ENCODE data around the gene TBC1D9. TPM values are rescaled to one million over a fixed set of nuclear protein-coding genes. Genes with fewer than 3 reads are reported as not detected.

Gene TBC1D9
- total and polyA plus RNA-seq, 2 donors (not counting 1 experiment from before 2014, with no cell fraction given): 48.9 to 235 TPM

DNA sequence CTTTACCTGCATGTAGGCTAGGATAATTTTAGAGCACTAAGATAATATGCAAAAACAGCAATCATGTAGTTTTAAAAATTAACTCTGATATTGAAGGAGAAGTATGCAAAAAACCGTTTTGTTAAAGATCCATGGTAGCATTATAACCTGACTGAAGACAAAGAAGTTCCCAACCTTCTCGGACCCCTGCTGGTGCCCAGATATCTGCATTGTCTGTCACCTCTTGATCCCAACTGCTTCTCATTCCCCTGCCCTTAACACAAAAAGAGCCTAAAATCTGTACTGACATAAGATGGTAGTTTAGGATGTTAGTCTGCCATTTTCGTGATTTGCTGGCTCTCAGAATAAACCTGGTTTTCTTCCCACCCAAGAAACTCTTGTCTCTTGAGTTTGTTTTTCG lies 125.9 kb downstream of the TBC1D9 start:
- H3K36me3 ChIP-seq (replicated peaks in 1 of 2; ENCODE audit: control extremely low read depth in 1 of 2, control insufficient read depth in 1 of 2, extremely low read depth in 1 of 2, insufficient read depth in 2 of 2, low read length in 1 of 2): peaks cover 17 to 75% of the 10 kb centered on the region in 2 experiments
- Mint-ChIP-seq H3K4me3 (no peak overlapping the region), H3K9me3 (ENCODE audit: insufficient read depth) (no peaks in the 10 kb centered on the region), H3K27ac (no peak overlapping the region), H3K27me3 (no peaks in the 10 kb centered on the region), H3K4me1 (no peaks in the 10 kb centered on the region)
- no peak overlapping the region for H2AFZ ChIP-seq (ENCODE audit: insufficient read depth, low read depth, low read length, poor library complexity, severe bottlenecking)
- ChIA-PET POLR2A (no interaction called here), CTCF (no interaction called here)
- no CpG with 5 or more reads among the region's 4 CpGs for WGBS (ENCODE audit: insufficient coverage)
- H4K20me1 ChIP-seq (ENCODE audit: control insufficient read depth, insufficient read depth, low read length, poor library complexity, severe bottlenecking): no peaks in the 10 kb centered on the region
- no peaks in the 10 kb centered on the region for H3K79me2 ChIP-seq (ENCODE audit: control insufficient read depth, insufficient read depth, low read length)
- H3K4me3 ChIP-seq (ENCODE audit: control extremely low read depth in 1 of 5, extremely low read depth in 1 of 5, insufficient read depth in 1 of 5, low read depth in 2 of 5, low read length in 4 of 5): no peak overlapping the region
- TF ChIP-seq EZH2 (IDR thresholded peaks at IDR 0.05; ENCODE audit: borderline replicate concordance, insufficient read depth, low read depth, low read length, poor library complexity, severe bottlenecking): no peak
- TF ChIP-seq, protein P1, sequence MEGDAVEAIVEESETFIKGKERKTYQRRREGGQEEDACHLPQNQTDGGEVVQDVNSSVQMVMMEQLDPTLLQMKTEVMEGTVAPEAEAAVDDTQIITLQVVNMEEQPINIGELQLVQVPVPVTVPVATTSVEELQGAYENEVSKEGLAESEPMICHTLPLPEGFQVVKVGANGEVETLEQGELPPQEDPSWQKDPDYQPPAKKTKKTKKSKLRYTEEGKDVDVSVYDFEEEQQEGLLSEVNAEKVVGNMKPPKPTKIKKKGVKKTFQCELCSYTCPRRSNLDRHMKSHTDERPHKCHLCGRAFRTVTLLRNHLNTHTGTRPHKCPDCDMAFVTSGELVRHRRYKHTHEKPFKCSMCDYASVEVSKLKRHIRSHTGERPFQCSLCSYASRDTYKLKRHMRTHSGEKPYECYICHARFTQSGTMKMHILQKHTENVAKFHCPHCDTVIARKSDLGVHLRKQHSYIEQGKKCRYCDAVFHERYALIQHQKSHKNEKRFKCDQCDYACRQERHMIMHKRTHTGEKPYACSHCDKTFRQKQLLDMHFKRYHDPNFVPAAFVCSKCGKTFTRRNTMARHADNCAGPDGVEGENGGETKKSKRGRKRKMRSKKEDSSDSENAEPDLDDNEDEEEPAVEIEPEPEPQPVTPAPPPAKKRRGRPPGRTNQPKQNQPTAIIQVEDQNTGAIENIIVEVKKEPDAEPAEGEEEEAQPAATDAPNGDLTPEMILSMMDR (IDR thresholded peaks at IDR 0.05): no peak
- ATAC-seq (ENCODE audit: low read depth): no peak
- intact Hi-C loops (cut with micrococcal nuclease): no loop called here
- no peaks in the 10 kb centered on the region for H3K9me3 ChIP-seq (ENCODE audit: control extremely low read depth in 1 of 3, control insufficient read depth in 2 of 3, insufficient read depth in 1 of 3, low read length in 2 of 3)
- no peak overlapping the region for H3K4me2 ChIP-seq (replicated peaks; ENCODE audit: low read depth, low read length, poor library complexity, severe bottlenecking)
- H3K4me1 ChIP-seq (ENCODE audit: control insufficient read depth in 2 of 2, insufficient read depth in 2 of 2, low read length in 2 of 2): no peaks in the 10 kb centered on the region
- no peak for DNase-seq
- no peak overlapping the region for H3K9ac ChIP-seq (ENCODE audit: low read length)
- no peak overlapping the region for H3K27ac ChIP-seq (ENCODE audit: low read length in 2 of 2)
- H3K27me3 ChIP-seq (replicated peaks in 1 of 4; ENCODE audit: control extremely low read depth in 1 of 4, control insufficient read depth in 3 of 4, insufficient read depth in 4 of 4, low read length in 3 of 4): no peaks in the 10 kb centered on the region

DNA sequence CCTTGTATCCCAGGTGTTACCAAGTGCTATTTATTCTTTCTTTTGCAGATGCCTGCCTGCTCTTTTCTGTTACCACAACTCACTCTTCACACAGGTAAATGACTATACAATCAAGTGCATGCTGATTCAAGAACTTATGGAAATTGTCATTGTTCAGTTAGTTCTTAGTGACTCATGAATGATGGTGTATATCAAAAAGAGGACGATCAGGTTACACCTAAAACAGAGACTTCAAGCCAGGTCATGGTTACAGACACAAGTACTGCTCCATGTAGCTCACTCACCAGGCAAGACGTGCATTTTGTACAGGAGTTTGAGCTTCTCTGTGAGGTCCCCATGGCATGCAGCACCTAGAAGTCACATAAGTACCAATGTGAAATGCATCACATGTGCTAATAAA lies 128.2 kb downstream of the TBC1D9 start:
- WGBS (ENCODE audit: insufficient coverage): 95% methylated on average over 2 of the region's 2 CpGs
- TF ChIP-seq, protein P1 (IDR thresholded peaks at IDR 0.05): no peak
- TF ChIP-seq EZH2 (IDR thresholded peaks at IDR 0.05; ENCODE audit: borderline replicate concordance, insufficient read depth, low read depth, low read length, poor library complexity, severe bottlenecking): no peak
- DNase-seq (no peak), ATAC-seq (ENCODE audit: low read depth) (no peak)
- Histone ChIP-seq H3K4me2 (replicated peaks; ENCODE audit: low read depth, low read length, poor library complexity, severe bottlenecking) (no peak overlapping the region), H3K79me2 (ENCODE audit: control insufficient read depth, insufficient read depth, low read length) (no peaks in the 10 kb centered on the region), H3K27ac (ENCODE audit: low read length in 2 of 2) (no peak overlapping the region), H4K20me1 (ENCODE audit: control insufficient read depth, insufficient read depth, low read length, poor library complexity, severe bottlenecking) (no peaks in the 10 kb centered on the region), H3K27me3 (replicated peaks in 1 of 4; ENCODE audit: control extremely low read depth in 1 of 4, control insufficient read depth in 3 of 4, insufficient read depth in 4 of 4, low read length in 3 of 4) (no peaks in the 10 kb centered on the region), H3K4me3 (ENCODE audit: control extremely low read depth in 1 of 5, extremely low read depth in 1 of 5, insufficient read depth in 1 of 5, low read depth in 2 of 5, low read length in 4 of 5) (no peak overlapping the region), H3K36me3 (replicated peaks in 1 of 2; ENCODE audit: control extremely low read depth in 1 of 2, control insufficient read depth in 1 of 2, extremely low read depth in 1 of 2, insufficient read depth in 2 of 2, low read length in 1 of 2) (peaks cover 15 to 73% of the 10 kb centered on the region in 2 experiments), H3K9ac (ENCODE audit: low read length) (no peak overlapping the region), H2AFZ (ENCODE audit: insufficient read depth, low read depth, low read length, poor library complexity, severe bottlenecking) (no peak overlapping the region), H3K4me1 (ENCODE audit: control insufficient read depth in 2 of 2, insufficient read depth in 2 of 2, low read length in 2 of 2) (no peaks in the 10 kb centered on the region), H3K9me3 (ENCODE audit: control extremely low read depth in 1 of 3, control insufficient read depth in 2 of 3, insufficient read depth in 1 of 3, low read length in 2 of 3) (no peaks in the 10 kb centered on the region)
- no peaks in the 10 kb centered on the region for H3K27me3 Mint-ChIP-seq
- no peak overlapping the region for H3K4me3 Mint-ChIP-seq
- H3K27ac Mint-ChIP-seq: no peak overlapping the region
- no peaks in the 10 kb centered on the region for H3K4me1 Mint-ChIP-seq
- H3K9me3 Mint-ChIP-seq (ENCODE audit: insufficient read depth): no peaks in the 10 kb centered on the region
- CTCF ChIA-PET: interaction anchor here (0.5 to 1.6 kb wide), 4 partner anchors 9 to 836 kb away, joined by 3 to 5 read pairs (median 3); no protein-coding TSS in a partner anchor
- intact Hi-C loops (cut with micrococcal nuclease): no loop called here
- POLR2A ChIA-PET: no interaction called here

Measured in B cell (primary cell).